ENCODE measurements around the gene PICALM. TPM values are rescaled to one million over a fixed set of nuclear protein-coding genes. Genes with fewer than 3 reads are reported as not detected.

Gene PICALM
- total and polyA plus RNA-seq, 9 of the 15 experiments (the other 6 are each of a cell fraction or from before 2014, with no cell fraction given) = 41.3 to 990 (median 309) TPM

- TF ChIP-seq U2AF1 (optimal IDR thresholded peaks at IDR 0.05; ENCODE audit: low read depth, low read length) (no peak), FIP1L1 (IDR thresholded peaks at IDR 0.05; ENCODE audit: low read depth, low read length, poor library complexity, severe bottlenecking) (no peak), GATAD2A (IDR thresholded peaks at IDR 0.05) (0 out of 2 replicates have a peak, but pooled peaks have one; percentile 23), RBBP5 (IDR thresholded peaks at IDR 0.05; ENCODE audit: borderline replicate concordance, insufficient read depth, low read length, poor library complexity, severe bottlenecking) (peak; percentile 63), ZNF830 (CRISPR knock-in tag; IDR thresholded peaks at IDR 0.05) (no peak), ZSCAN32 (CRISPR knock-in tag; IDR thresholded peaks at IDR 0.05) (no peak), ZNF655 (CRISPR knock-in tag; IDR thresholded peaks at IDR 0.05) (no peak), ZZZ3 (IDR thresholded peaks at IDR 0.05) (no peak), THRAP3 (IDR thresholded peaks at IDR 0.05; ENCODE audit: borderline replicate concordance) (no peak), ZNF639 (CRISPR knock-in tag; conservative IDR thresholded peaks at IDR 0.05 in 1 of 2, IDR thresholded peaks at IDR 0.05 in 1 of 2) (no peak), HIVEP1 (CRISPR knock-in tag; IDR thresholded peaks at IDR 0.05) (no peak), ZNF609 (CRISPR knock-in tag; IDR thresholded peaks at IDR 0.05; ENCODE audit: borderline replicate concordance) (no peak), BMI1 (IDR thresholded peaks at IDR 0.05; ENCODE audit: low read length) (no peak), POLR2H (tag; IDR thresholded peaks at IDR 0.05; ENCODE audit: low read depth) (no peak), ERF (CRISPR knock-in tag; IDR thresholded peaks at IDR 0.05) (no peak), TFAM (CRISPR knock-in tag; conservative IDR thresholded peaks at IDR 0.05) (no peak), HDAC8 (tag; IDR thresholded peaks at IDR 0.05) (no peak), ZNF740 (CRISPR knock-in tag; IDR thresholded peaks at IDR 0.05) (no peak), ZNF740 (tag; IDR thresholded peaks at IDR 0.05) (peak in 1 of 2 experiments; percentile 63; a peak in 1 of 4 replicates), TSC22D4 (tag; IDR thresholded peaks at IDR 0.05) (no peak)
These were observed 579 bp downstream of the PICALM start (continued) for GRCh38 chr11:86068138-86068871.

Data from K562 (cell line).